Measurements from ENCODE around the gene ERLIN1.

The ERLIN1 gene

DNA sequence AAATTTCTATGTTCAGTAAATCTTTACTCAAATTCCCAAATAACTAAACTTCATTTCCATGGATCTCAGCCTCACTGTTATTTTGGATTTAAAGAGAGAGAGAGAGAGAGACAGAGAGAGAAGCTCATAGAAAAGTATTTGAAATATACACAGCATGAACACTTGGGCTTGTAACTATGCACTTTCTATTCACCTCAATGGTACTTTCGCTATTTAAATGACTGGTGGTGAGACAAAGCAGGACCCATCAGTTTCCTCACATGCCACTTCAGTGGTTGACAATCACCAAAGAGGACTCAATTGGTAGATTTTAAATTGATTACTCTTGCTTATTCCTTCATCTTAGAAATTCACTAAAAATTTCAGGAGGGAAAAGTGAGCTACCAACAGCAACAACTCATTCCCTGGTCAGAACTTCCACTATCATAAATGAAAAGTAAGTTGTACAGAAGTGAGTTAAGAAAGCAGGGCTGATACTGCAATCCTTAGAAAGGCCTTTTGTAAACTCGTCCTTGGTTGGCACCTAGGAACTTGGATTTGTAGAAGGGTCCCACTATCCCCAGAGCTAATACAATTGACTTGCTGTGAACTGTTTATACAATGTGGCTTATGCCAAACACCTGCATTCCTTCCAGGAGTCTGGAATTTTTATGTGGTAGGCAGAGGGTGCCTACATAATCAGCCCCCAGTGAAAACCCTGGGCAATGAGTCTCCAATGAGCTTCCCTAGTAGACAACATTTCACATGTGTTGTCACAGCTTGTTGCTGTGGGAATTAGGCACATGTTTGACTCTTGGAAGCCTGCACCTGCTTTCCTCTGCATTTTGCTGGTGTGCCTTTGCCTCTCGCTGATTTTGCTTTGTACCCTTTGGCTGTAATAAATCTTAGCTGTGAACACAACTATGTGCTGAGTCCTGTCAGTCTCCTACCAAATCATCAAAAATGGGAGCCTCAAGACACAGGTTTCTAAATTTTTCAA, 10.8 kb downstream of the ERLIN1 start:
- DNase-seq, result no peak
- intact Hi-C loops (cut with DNase I), result no loop called here

DNA sequence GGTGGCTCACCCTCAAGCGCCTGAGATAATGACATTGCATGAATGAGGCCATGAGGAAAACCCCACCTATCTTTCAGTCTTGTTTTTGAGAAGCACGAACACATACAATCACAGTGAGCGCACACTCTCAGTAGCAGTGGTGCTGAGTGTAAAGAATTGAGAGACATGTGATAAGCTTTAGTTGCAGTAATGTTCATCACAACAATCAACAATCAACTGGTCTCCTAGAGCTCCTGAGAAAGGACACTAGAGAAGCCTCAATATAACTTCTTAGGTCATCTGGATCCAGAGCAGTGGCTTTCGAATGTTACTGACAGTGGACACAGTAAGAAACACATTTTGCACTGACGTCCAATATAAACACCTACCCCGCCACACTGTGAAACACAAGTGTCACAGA, 12.8 kb downstream of the ERLIN1 start:
- no peak for DNase-seq
- intact Hi-C loops (cut with DNase I), result no loop called here

DNA sequence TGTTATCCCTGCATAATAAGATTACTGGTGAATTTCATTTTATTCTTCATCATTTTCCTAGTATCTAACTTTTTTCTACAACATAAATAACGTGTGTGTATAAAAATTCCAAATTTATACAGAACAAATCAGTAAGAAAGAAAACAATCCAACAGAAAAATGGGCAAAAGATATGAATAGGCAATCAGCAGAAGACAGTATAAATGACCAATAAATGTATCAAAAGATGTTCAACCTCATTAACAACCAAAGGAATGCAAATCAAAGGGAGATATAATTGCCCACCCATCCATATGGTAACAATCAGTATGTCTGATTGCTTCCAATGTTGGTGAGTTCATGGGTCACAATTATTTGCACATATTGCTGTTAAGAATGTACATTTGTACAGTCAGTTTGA, 13.5 kb downstream of the ERLIN1 start:
- DNase-seq, result no peak
- intact Hi-C loops (cut with DNase I), result no loop called here

DNA sequence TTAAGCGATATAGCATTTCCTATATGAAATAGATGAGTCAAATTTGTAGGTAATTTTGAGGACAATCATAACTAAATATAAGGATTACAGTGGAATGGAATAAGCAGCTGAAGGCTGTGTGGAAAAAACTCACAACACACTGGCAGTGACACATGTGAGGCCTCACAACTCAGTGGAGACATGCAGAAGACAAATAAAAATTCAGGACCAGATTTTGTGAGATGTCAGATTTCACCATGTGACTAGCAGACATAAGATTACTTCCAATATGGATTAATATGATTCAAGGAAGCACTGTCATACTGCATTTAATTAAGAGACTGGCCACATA, 17.6 kb downstream of the ERLIN1 start:
- no peak for DNase-seq
- intact Hi-C loops (cut with DNase I), result no loop called here

DNA sequence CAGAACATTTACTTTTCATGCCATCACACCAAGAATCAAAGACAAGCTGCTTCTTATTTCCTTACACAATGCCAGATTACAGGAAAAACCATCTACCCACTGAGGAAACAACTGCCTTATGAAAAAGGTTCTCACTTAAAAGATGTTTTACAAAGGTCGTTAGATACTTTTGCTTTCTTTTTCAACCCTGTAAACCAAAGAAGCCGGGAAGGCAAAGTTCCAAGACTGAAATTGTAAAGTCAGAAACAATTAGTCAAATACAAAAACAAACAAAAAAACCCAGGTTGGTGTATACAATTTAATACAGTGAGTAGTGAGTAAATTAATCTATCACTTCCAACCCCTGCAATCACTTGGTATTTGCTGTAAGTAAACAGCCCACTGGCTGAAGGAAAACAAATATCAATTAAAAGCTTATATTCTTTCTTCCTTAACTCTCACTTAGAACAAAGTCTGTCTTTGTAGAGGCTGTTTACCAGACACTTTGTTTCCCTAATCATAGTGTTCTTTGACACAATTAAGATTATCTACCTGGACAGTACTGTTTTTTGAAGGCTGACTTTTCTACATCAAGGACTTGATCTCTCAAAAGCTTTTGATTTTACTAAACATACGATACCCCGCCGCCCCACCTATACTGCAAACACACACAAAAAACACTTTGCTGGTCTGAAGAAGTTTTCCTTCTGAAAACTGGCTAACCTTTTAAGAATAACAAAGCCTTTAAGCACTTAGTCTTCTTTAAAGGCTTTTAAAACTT, 18.1 kb downstream of the ERLIN1 start:
- no peak for DNase-seq
- intact Hi-C loops (cut with DNase I), result no loop called here

DNA sequence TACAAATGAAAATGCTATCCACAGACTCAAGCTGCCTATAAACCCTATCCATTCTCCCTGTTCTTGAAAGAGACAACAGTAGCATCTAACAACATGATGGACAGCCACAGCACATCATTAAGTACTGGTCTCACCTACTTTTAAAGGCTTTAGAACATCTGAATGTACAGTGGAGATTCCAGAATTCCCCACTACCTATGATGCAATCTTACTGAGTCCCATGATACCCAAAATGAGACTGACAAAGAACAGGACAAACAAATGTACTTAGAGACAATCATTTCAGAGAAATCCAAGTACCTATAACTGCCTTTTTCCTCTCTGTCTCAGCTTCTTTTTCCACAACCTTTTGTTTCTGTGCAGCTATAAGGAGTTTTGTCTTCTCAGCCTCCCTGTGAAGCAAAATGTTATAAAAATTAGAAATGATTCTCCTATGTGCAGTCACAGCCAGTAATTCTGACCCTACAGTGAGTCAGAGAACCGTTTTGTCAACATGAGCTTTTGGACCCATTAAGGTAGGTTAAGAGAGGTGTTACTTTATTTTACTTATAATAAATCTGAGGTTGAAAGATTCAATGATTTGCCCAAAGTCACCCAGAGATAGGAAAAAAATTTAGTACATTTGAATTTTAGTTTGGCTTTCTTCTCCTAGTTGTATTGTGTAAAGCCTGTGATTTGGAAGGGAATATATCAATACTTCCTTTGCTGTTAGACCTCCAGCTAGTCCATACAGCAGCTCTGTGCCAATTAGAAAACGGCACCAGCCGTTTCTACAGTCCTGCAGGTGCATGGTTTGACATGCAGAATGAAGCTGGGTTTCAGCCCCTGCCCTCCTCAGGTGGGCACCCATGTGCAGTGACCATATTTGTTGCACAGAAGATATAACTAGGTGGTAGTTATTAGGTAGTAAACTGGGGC, 21.9 kb downstream of the ERLIN1 start:
- DNase-seq, result no peak
- intact Hi-C loops (cut with DNase I), result no loop called here

DNA sequence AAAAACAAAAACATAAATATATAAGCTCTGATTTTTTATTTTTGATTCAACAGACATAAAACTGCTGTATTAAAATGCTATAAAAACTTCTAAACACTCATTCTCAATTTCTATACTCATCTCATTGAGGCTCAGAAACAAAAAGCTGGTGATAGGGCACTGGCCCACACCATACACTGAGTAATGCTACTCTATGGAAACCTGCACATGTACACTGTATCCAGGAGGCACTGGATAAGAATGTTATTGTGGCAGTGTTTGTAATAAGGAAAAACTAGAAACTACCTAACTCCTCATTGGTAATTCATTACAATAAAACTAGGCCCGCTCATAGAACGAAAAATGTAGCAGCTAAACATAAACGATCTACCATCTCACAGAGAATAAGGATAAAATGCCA, 23.1 kb downstream of the ERLIN1 start:
- no peak for DNase-seq
- intact Hi-C loops (cut with DNase I), result no loop called here

DNA sequence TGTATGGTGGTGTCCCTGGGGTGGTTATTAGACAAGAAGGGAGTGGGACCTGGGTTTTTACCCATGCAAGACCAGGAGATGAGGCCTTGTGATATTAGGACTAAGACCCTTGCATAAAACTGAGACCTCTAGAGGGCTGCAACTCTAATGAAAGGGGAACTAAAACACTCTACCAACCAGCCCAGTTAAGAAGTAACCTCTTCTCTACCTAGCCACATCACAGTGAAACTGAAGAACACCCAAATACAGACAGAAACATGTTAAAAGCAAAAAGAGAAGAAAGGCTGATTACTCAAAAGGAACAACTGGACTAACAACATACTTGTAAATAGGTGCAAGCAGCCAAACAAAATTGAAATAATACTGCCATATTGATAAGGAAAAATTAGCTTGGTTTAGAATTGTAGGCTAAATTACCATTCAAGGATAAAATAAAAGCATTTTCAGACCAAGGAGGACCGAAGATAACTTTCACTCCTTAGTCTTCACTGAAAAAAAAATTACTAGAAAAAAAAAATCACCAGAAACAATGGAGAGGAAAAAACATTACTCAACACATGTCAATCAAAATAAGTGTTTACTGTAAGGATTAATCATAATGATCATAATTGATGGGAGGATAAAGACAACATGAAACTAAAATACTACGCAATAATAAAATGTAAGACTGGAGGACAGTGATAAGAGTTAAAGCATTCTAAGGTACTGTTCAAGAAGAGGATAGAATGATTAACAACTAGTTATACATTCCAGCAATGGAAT, 27.6 kb downstream of the ERLIN1 start:
- DNase-seq, result no peak
- intact Hi-C loops (cut with DNase I), result no loop called here

DNA sequence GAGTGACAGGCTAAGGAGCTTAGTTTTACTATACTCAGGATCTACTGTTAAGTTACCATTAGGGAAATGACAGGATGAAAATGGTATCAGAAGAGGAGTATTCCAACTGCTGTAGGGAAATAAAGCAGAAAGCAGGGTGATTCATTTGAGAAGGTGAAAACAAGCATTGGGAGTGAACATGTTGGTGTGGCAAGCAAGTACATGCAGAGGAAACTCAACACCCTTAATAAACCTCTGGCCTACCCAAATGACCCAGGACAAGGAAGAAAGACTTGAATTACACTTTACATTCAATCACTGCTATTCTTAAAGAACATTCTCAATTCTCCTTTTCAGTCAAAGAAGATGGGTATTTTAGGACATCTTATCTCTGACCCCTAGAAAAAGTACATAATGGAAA, 28.7 kb downstream of the ERLIN1 start:
- intact Hi-C loops (cut with DNase I), result no loop called here
- no peak for DNase-seq

DNA sequence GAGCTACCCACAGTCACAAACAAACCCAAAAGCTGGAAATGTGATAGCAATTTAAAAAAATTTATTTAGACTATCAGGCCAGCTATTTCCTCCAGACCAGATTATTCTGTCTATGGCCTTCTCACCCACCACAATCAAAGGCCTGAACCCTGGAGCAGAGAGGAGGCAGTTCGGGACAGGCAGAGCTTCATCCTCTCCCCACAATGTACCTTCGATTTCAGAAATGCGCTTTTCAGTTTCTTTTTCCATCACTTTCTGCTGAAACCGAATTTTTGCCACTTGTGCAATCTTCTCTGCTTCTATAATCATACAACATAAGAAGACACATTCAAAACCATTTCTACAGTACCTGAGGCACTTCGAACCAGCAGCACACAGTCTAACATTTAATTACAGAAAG, 29.9 kb downstream of the ERLIN1 start:
- DNase-seq, result no peak

DNA sequence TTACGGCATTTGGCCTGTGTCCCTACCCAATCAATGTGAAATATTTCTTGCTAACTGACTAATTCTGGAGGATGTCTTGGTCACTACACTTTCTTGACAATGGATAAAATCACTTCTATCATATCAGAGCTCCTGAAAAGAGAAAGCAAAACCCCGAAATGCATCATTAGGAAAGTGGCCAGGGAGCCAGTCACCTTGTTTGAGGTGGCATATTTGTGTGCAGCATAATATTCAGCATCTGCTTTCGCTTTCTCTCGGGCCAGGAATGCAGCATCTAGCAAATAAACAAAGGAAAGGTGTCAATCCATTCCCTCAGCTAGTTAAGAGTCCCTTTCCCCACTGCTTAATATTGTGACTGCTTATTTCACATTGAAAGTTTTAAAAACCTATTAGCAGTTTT, 31.2 kb downstream of the ERLIN1 start:
- intact Hi-C loops (cut with DNase I), result no loop called here

More for the DNA sequence above, 29.9 kb downstream of the ERLIN1 start:
- intact Hi-C loops (cut with DNase I), result no loop called here

DNA sequence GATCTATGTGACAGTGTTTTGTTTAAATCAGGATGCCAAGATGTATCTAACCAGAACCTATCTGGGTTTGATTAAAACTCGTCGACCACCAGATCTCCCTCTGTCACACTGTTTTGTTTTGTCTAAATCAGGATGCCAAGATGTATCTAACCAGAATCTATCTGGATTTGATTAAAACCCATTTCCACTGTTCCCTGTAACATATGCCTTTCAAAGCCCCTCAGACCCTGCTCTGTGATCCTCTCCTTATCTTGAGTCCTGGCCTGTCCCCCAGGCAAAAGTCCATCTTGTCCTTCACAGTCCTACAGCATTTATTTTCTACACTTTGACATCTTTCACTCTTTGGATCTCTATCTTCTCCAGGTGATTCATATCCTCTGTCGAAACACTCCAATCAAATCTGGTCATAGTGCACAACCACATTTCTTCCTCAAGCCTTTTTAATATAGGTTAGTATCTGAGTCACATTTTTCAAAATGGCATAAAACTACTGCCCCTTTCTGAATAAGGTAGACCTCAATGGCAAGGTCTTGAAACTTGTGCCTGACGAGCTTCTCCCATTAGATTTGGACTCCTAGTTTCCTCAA, 32.5 kb downstream of the ERLIN1 start:
- intact Hi-C loops (cut with DNase I), result no loop called here
- DNase-seq, result no peak

More for the DNA sequence above, 31.2 kb downstream of the ERLIN1 start:
- no peak for DNase-seq

DNA sequence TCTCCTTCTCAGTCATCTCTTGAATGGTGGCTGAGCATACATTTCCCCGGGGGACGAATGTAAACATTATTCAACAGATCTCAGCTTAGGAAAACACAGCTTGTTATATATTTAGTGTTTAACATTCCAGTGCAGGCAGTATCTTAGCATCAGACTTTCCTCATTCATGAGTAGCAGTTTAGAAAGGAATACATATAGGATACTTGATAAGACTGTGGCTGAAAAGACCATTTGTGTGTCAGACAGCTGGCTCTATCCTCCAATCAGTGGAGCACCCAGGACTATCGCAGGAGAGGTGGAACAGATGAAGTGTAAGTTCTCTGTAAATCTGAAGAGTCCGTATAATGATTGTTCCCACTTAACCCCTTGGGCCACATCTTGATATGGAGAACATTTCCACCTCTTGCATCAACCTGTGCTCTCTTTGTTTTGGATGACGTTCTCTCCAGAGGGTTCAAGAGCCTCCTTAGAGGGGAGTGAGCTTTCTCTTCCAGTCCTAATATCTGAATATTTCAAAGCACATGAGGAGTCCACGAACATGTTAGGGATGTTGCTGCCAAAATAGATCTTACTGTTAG, 34.0 kb downstream of the ERLIN1 start:
- DNase-seq, result no peak
- intact Hi-C loops (cut with DNase I), result no loop called here

DNA sequence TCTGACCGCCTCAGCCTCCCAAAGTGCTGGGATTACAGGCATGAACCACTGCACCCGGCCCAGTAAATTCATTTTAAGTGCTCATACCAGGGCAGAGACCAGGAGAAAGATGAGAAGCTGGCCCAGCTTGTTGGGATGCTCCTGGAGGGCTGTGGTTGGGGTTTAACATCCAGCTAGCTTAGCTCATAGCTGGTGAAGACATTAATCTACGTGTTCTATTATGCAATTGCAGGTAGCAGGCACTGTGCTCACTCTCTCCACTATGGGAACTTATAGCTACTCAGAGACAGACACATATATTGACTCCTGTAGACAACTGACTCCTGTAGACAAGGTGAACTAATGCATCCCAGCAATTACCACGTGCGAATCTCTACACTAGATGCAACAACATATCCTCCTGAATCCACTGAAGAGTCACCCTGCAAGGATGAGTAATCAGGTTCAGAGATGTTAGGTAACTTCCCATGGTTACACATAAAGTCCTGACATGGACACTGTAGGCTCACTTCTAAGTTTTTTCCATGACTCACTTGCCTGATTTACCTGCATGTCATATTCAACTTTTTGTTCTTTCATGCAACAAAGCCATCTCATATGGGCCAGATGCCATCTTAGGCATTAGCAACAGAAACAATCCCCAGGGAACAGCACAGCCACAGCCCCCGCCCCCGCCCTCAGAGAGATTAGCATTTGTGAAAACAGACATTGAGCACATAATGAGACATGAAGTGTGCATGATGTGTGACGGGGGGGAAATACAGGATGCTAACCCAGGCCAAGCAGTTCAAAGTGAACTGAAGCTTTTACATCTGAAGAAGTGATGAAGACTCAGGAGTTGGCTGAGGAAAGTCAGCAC, 37.2 kb downstream of the ERLIN1 start:
- intact Hi-C loops (cut with DNase I), result no loop called here
- DNase-seq, result peak in 6 of 42 donors; percentile 3 to 22 (median 10)

DNA sequence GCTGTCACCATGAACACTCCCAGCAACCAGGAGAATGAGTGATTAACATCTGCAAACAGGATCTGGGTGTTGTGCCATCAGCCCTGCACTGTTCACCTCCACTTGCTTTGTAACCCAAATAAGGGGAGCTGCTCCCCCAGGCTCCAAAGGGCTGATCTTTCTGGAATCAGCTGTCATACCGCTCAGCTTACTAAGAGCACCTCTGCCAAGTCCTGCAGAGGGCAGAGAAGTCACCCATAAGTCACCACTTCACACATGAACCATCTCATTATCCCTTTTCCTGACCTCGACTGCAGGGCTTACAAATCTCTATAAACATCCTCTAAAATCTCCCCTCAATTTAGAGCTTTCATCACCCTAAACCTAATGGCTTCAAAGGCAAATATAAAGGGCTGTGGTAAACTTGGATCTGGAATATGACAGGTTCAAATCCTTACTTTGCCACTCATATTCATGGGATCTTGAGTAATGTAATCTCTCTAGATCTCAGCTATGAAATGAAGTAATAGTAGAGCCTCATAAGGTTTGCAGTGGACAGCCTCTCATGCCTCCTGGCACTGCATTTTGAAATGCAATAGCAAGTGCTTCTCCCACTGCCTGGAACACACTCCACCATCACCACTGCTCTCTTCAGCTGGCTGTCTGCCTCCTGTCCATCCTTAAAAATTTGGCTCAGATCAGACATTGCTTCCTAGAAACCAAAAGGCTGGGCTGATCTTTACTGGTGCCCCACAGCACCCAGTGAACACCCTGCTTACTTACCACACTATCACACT, 38.8 kb downstream of the ERLIN1 start:
- intact Hi-C loops (cut with DNase I), result no loop called here
- DNase-seq, result no peak

DNA sequence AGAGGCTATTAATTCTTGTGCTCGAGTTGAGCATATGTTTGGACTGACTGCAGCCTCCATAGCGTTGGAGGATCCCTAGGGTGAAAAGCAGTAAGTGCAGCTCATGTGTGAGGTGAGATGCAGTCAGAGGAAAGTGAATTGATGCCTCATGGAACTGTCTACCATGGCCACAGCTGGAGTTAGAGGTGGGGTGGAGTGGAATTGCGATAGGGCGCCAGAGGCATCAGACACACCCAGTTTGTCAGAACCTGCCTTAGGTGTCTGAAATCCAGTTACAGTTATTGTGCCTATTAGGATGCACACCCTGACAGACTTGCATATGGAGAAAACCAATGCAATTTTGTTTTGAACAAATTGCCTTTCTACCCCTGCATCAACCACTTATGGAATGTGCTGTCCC, 39.4 kb downstream of the ERLIN1 start:
- no peak for DNase-seq
- intact Hi-C loops (cut with DNase I), result no loop called here
